GM06990 (cell line): ENCODE data around the gene DAB2.

ENCODE experiments used
- DNase-seq: peaks from one replicate; pipeline ENCODE4 v3.0.0-alpha.2; 2011; ENCODE audit not compliant: insufficient read length; ENCODE audit errors: extremely low read depth
- H3K27me3 ChIP-seq: replicated peaks from 2 replicates; pipeline ENCODE4 v1.6.0; 2011; ENCODE audit warnings: low read length; ENCODE audit not compliant: control insufficient read depth, insufficient read depth
- H3K36me3 ChIP-seq: 2 replicates; pipeline ENCODE4 v1.5.1; 2011; ENCODE audit warnings: low read length; ENCODE audit not compliant: control insufficient read depth, insufficient read depth
- H3K4me3 ChIP-seq: replicated peaks from 2 replicates; pipeline ENCODE4 v1.5.1; 2011; ENCODE audit warnings: low read depth, mild to moderate bottlenecking, control low read depth, low read length
- TF ChIP-seq, protein P1 (sequence below): IDR thresholded peaks from 2 replicates; pipeline ENCODE4 v1.5.1; 2011; ENCODE audit warnings: low read length, control low read depth, mild to moderate bottlenecking, inconsistent platforms; ENCODE audit not compliant: insufficient read depth, poor library complexity, severe bottlenecking

The DAB2 gene

DNA sequence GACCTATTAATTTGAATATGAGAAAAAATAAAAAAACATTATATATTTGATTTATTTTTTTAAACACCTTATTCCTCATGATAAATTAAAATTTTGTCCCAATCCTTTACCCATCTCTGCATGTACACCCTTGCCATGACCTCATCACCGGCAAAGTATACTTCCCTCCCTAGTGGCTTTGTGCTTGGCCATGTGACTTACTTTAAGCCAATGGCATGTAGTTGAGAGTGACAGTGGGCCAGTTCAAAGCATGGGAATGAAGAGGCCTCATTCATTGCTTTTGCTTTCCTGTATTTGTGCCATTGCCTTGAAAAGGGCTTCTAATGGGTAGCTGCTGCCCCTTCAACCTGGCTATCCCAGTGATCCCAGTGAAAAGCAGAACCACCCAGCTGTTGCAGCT, 91.7 kb downstream of the DAB2 start:
- Histone ChIP-seq H3K27me3 (no peaks in the 10 kb centered on the region), H3K4me3 (no peak overlapping the region), H3K36me3 (no peaks in the 10 kb centered on the region)
- DNase-seq = no peak
- TF ChIP-seq, protein P1, sequence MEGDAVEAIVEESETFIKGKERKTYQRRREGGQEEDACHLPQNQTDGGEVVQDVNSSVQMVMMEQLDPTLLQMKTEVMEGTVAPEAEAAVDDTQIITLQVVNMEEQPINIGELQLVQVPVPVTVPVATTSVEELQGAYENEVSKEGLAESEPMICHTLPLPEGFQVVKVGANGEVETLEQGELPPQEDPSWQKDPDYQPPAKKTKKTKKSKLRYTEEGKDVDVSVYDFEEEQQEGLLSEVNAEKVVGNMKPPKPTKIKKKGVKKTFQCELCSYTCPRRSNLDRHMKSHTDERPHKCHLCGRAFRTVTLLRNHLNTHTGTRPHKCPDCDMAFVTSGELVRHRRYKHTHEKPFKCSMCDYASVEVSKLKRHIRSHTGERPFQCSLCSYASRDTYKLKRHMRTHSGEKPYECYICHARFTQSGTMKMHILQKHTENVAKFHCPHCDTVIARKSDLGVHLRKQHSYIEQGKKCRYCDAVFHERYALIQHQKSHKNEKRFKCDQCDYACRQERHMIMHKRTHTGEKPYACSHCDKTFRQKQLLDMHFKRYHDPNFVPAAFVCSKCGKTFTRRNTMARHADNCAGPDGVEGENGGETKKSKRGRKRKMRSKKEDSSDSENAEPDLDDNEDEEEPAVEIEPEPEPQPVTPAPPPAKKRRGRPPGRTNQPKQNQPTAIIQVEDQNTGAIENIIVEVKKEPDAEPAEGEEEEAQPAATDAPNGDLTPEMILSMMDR = no peak

DNA sequence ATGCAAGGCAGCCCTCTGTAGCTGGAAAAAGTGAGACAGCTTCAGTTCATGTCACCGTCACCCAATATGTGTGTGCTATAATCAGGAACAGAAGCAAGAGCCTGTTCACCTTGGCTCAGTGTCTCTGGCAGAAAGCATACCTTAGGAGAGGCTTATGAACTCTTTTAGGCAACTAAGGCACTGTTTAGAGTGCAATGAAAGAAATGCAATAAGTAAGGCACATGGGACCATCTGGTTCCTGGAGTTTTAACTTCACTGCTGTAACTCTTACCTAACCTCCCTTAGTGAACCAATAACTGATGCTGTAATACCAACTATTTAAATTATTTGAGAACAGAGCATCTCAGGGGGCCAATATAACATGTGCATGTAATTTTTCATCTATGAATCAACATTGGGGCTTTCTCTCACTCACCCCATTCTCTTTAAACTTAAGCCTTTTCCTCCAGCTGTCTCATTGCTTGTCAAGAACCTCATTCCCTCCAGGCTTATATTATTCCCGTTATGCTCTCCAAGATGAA, 92.9 kb downstream of the DAB2 start:
- DNase-seq = no peak
- Histone ChIP-seq H3K36me3 (no peaks in the 10 kb centered on the region), H3K4me3 (no peak overlapping the region), H3K27me3 (no peaks in the 10 kb centered on the region)
- TF ChIP-seq, protein P1 = no peak

DNA sequence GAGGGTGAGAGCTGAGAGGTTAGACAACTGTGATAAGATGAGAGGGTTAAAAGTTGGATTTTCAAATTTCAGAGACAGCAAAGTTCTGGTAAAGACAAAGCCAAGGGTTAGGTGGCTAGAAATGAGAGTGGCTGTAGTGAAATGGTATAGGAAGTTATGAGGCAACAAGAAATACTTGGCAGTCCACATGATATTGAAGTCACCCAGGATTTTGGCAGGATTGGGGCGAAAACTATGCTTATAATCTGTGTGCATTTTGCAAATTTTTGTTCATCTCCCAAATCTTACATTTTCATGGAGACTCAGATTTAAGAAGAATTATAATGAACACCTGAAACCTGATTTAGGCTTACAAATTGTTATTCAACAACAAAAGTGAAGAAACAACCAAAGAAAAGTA, 96.0 kb downstream of the DAB2 start:
- TF ChIP-seq, protein P1 = no peak
- H3K4me3 ChIP-seq = no peak overlapping the region
- no peak for DNase-seq
- no peaks in the 10 kb centered on the region for H3K36me3 ChIP-seq
- H3K27me3 ChIP-seq = no peaks in the 10 kb centered on the region

DNA sequence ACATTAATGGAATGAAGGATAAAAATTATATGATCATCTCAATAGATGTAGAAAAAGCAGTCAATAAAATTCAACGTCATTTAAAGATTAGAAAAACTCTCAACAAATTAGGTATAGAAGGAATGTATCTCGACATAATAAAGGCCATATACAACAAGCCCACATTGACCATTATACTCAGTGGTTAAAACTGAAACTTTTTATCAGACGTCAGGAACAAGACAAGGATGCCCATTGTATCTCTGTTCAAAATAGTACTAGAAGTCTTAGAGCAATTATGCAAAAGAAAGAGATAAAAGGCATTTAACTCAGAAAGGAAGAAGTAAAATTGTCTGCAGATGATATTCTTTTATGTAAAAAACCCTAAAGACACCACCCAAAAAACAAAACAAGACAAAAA, 101.2 kb downstream of the DAB2 start:
- Histone ChIP-seq H3K4me3 (no peak overlapping the region), H3K36me3 (no peaks in the 10 kb centered on the region), H3K27me3 (no peaks in the 10 kb centered on the region)
- TF ChIP-seq, protein P1 = no peak
- no peak for DNase-seq
